Karpas-422 (cell line): ENCODE data around the gene ETS2. TPM values are rescaled to one million over a fixed set of nuclear protein-coding genes. Genes with fewer than 3 reads are reported as not detected.

ENCODE experiments used
- DNase-seq: peaks from one replicate; pipeline ENCODE4 v3.0.0-alpha.2; 2015
- H2AFZ ChIP-seq: fragments of 200-600 bp; sonication (generic); 2 replicates; pipeline ENCODE4 v1.6.1; 2014; ENCODE audit warnings: antibody characterized with exemption, low read length, mixed read lengths
- H3K27ac ChIP-seq: fragments of 200-600 bp; sonication (generic); 2 replicates; pipeline ENCODE4 v1.5.1; 2014; ENCODE audit warnings: mild to moderate bottlenecking, low read length, moderate library complexity
- H3K27me3 ChIP-seq: fragments of 200-600 bp; sonication (generic); 2 replicates; pipeline ENCODE4 v1.6.1; 2014; ENCODE audit warnings: low read length, mixed read lengths
- H3K36me3 ChIP-seq: fragments of 200-600 bp; sonication (generic); 2 replicates; pipeline ENCODE4 v1.6.1; 2014; ENCODE audit warnings: low read length, mixed read lengths; ENCODE audit not compliant: insufficient read depth
- H3K4me1 ChIP-seq: fragments of 200-600 bp; sonication (generic); 2 replicates; pipeline ENCODE4 v1.6.1; 2014; ENCODE audit warnings: mild to moderate bottlenecking, low read length, mixed read lengths
- H3K4me2 ChIP-seq: fragments of 200-600 bp; sonication (generic); 2 replicates; pipeline ENCODE4 v1.6.1; 2014; ENCODE audit warnings: low read length, low read depth, mild to moderate bottlenecking; ENCODE audit not compliant: poor library complexity, severe bottlenecking
- H3K4me3 ChIP-seq: fragments of 200-600 bp; sonication (generic); 2 replicates; pipeline ENCODE4 v1.5.1; 2014; ENCODE audit warnings: mild to moderate bottlenecking, antibody characterized with exemption, low read length, mixed read lengths
- H3K79me2 ChIP-seq: fragments of 200-600 bp; sonication (generic); 2 replicates; pipeline ENCODE4 v1.6.1; 2014; ENCODE audit warnings: mild to moderate bottlenecking, low read length, mixed read lengths
- H3K9ac ChIP-seq: fragments of 200-600 bp; sonication (generic); 2 replicates; pipeline ENCODE4 v1.6.0; 2014; ENCODE audit warnings: low read length
- H3K9me2 ChIP-seq: fragments of 200-600 bp; sonication (generic), shearing (Covaris generic); replicated peaks from 2 replicates; pipeline ENCODE4 v1.6.0; 2014; ENCODE audit warnings: mild to moderate bottlenecking, low read length, moderate library complexity; ENCODE audit not compliant: insufficient read depth
- H3K9me3 ChIP-seq: fragments of 300-700, 200-600 bp; sonication (generic); 2 replicates; pipeline ENCODE4 v1.6.1; 2014; ENCODE audit warnings: low read length, mixed read lengths
- H4K20me1 ChIP-seq: fragments of 200-600 bp; sonication (generic); 2 replicates; pipeline ENCODE4 v1.6.1; 2014; ENCODE audit warnings: mild to moderate bottlenecking, antibody characterized with exemption, low read length, low read depth; ENCODE audit not compliant: insufficient read depth
- total RNA-seq: library from RNA; depleted of rRNA; stranded (reverse); fragments of >200 nt; shearing (Covaris generic); gene quantifications from 2 replicates; pipeline ENCODE4 v1.2.3, GENCODE V29; 2014; ENCODE audit warnings: low replicate concordance

Gene ETS2
- total RNA-seq, 1 experiment from 2014 or later = 12.9 TPM

GRCh38 chr21:38833117-38833516, 27.4 kb downstream of the ETS2 start:
- no peaks in the 10 kb centered on the region for H4K20me1 ChIP-seq
- no peaks in the 10 kb centered on the region for H3K9me3 ChIP-seq
- H3K4me2 ChIP-seq = no peak overlapping the region
- H3K4me3 ChIP-seq = no peak overlapping the region
- no peak overlapping the region for H2AFZ ChIP-seq
- no peaks in the 10 kb centered on the region for H3K27me3 ChIP-seq
- no peaks in the 10 kb centered on the region for H3K9me2 ChIP-seq
- peaks cover 25% of the 10 kb centered on the region for H3K4me1 ChIP-seq
- no peak for DNase-seq
- H3K9ac ChIP-seq = no peak overlapping the region
- no peaks in the 10 kb centered on the region for H3K36me3 ChIP-seq
- H3K27ac ChIP-seq = no peak overlapping the region
- no peaks in the 10 kb centered on the region for H3K79me2 ChIP-seq

GRCh38 chr21:38834725-38835124, 29.0 kb downstream of the ETS2 start:
- Histone ChIP-seq H3K4me2 (no peak overlapping the region), H3K27me3 (no peaks in the 10 kb centered on the region), H3K9me2 (no peaks in the 10 kb centered on the region), H3K36me3 (no peaks in the 10 kb centered on the region), H2AFZ (no peak overlapping the region), H3K4me1 (peaks cover 29% of the 10 kb centered on the region), H3K27ac (no peak overlapping the region), H3K9me3 (no peaks in the 10 kb centered on the region), H3K79me2 (no peaks in the 10 kb centered on the region), H4K20me1 (no peaks in the 10 kb centered on the region), H3K9ac (no peak overlapping the region), H3K4me3 (no peak overlapping the region)
- DNase-seq = no peak

GRCh38 chr21:38837806-38838461, 32.2 kb downstream of the ETS2 start:
- no peak for DNase-seq
- Histone ChIP-seq H3K27ac (no peak overlapping the region), H4K20me1 (no peaks in the 10 kb centered on the region), H3K9ac (no peak overlapping the region), H3K79me2 (no peaks in the 10 kb centered on the region), H3K4me1 (peaks cover 9% of the 10 kb centered on the region), H3K4me3 (no peak overlapping the region), H3K9me3 (no peaks in the 10 kb centered on the region), H3K27me3 (no peaks in the 10 kb centered on the region), H2AFZ (no peak overlapping the region), H3K9me2 (no peaks in the 10 kb centered on the region), H3K36me3 (no peaks in the 10 kb centered on the region), H3K4me2 (no peak overlapping the region)

GRCh38 chr21:38838598-38839327, 33.0 kb downstream of the ETS2 start:
- Histone ChIP-seq H2AFZ (no peak overlapping the region), H3K4me3 (no peak overlapping the region), H3K9me2 (no peaks in the 10 kb centered on the region), H3K27me3 (no peaks in the 10 kb centered on the region), H3K79me2 (no peaks in the 10 kb centered on the region), H4K20me1 (no peaks in the 10 kb centered on the region), H3K4me1 (peaks cover 9% of the 10 kb centered on the region), H3K4me2 (no peak overlapping the region), H3K9ac (no peak overlapping the region), H3K9me3 (no peaks in the 10 kb centered on the region), H3K27ac (no peak overlapping the region), H3K36me3 (no peaks in the 10 kb centered on the region)
- DNase-seq = no peak

- Histone ChIP-seq H3K9me3 (no peaks in the 10 kb centered on the region), H3K9me2 (no peaks in the 10 kb centered on the region), H3K27ac (no peak overlapping the region), H3K9ac (no peak overlapping the region), H3K27me3 (no peaks in the 10 kb centered on the region), H3K36me3 (no peaks in the 10 kb centered on the region), H3K4me2 (no peak overlapping the region), H3K4me3 (no peak overlapping the region), H2AFZ (no peak overlapping the region), H3K4me1 (peaks cover 9% of the 10 kb centered on the region), H4K20me1 (no peaks in the 10 kb centered on the region), H3K79me2 (no peaks in the 10 kb centered on the region)
- no peak for DNase-seq
Measured at GRCh38 chr21:38839328-38840286, 33.9 kb downstream of the ETS2 start.

- Histone ChIP-seq H3K4me3 (no peak overlapping the region), H3K9me2 (no peaks in the 10 kb centered on the region), H3K27me3 (no peaks in the 10 kb centered on the region), H2AFZ (no peak overlapping the region), H3K79me2 (no peaks in the 10 kb centered on the region), H3K9me3 (no peaks in the 10 kb centered on the region), H3K4me2 (no peak overlapping the region), H3K36me3 (no peaks in the 10 kb centered on the region), H3K27ac (no peak overlapping the region), H3K4me1 (peaks cover 9% of the 10 kb centered on the region), H3K9ac (no peak overlapping the region), H4K20me1 (no peaks in the 10 kb centered on the region)
- no peak for DNase-seq
Measured at GRCh38 chr21:38840456-38841300, 34.9 kb downstream of the ETS2 start.

- Histone ChIP-seq H3K4me2 (no peak overlapping the region), H3K9me3 (no peaks in the 10 kb centered on the region), H3K9me2 (no peaks in the 10 kb centered on the region), H3K79me2 (no peaks in the 10 kb centered on the region), H3K27ac (no peak overlapping the region), H3K27me3 (no peaks in the 10 kb centered on the region), H3K4me3 (no peak overlapping the region), H2AFZ (no peak overlapping the region), H4K20me1 (no peaks in the 10 kb centered on the region), H3K4me1 (peaks cover 9% of the 10 kb centered on the region), H3K9ac (no peak overlapping the region), H3K36me3 (no peaks in the 10 kb centered on the region)
- DNase-seq = no peak
Measured at GRCh38 chr21:38841472-38841871, 35.7 kb downstream of the ETS2 start.
